AG20443 (cell line): Measurements from ENCODE around the gene MFAP4.

Experiments
- DNase-seq: peaks from one replicate; pipeline ENCODE4 v3.0.0; 2012; ENCODE audit warnings: low spot score, mixed read lengths

Gene MFAP4

DNA sequence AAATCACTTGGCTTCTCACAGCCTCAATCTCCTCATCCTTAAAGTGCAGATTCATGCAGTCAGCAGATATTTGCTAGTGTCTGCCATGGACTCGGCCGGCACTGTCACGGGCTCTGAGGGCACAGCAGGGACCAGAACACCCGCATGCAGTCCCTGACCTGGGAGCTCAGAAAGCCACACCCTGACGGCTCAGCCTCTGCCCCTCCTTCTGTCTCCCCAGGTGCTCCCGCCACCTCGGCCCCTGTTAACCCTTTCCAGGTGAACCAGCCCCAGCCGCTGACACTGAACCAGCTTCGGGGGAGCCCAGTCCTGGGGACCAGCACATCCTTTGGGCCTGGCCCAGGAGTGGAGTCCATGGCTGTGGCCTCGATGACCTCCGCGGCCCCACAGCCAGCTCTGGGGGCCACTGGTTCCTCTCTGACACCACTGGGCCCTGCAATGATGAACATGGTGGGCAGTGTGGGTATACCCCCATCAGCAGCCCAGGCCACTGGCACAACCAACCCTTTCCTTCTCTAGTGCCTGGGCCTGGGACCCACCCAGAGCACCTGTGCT lies 53.2 kb downstream of the MFAP4 start:
- DNase-seq: no peak
